Brain microvascular endothelial cell (primary cell): ENCODE measurements around the gene ENTPD8.

Experiments used
- DNase-seq: peaks from one replicate; pipeline ENCODE4 v3.0.0-alpha.2; 2020
- H3K27ac ChIP-seq: fragments of 250-450 bp; sonication (Bioruptor Pico); 2 replicates; pipeline ENCODE4 v1.5.1; 2020; ENCODE audit warnings: mild to moderate bottlenecking, moderate library complexity
- H3K27me3 ChIP-seq: fragments of 250-450 bp; sonication (Bioruptor Pico); replicated peaks from 2 replicates; pipeline ENCODE4 v1.5.1; 2020; ENCODE audit warnings: mild to moderate bottlenecking
- H3K36me3 ChIP-seq: fragments of 250-450 bp; sonication (Bioruptor Pico); replicated peaks from 2 replicates; pipeline ENCODE4 v1.5.1; 2020; ENCODE audit warnings: mild to moderate bottlenecking
- H3K4me3 ChIP-seq: 2 replicates; pipeline ENCODE4 v1.5.1; 2011; ENCODE audit warnings: low read depth, mild to moderate bottlenecking, control low read depth, low read length, moderate library complexity
- CTCF ChIP-seq: IDR thresholded peaks from 2 replicates; pipeline ENCODE4 v1.5.1; 2011; ENCODE audit warnings: low read depth, mild to moderate bottlenecking, moderate library complexity, low read length, control low read depth, inconsistent platforms; ENCODE audit errors: missing control alignments
- in situ Hi-C: cut with HindIII; loops from 2 replicates; pipeline ENCODE4 v1.10.0; 2017; ENCODE audit warnings: low sequenced_read_pairs, low pct_ligation_motif_present

Gene ENTPD8

GRCh38 chr9:137462396-137462985, 21.3 kb upstream of the ENTPD8 start:
- Histone ChIP-seq H3K27ac (no peak overlapping the region), H3K4me3 (no peak overlapping the region), H3K27me3 (no peaks in the 10 kb centered on the region), H3K36me3 (no peaks in the 10 kb centered on the region)
- in situ Hi-C loops = no loop called here
- DNase-seq = no peak
- TF ChIP-seq CTCF = no peak

DNA sequence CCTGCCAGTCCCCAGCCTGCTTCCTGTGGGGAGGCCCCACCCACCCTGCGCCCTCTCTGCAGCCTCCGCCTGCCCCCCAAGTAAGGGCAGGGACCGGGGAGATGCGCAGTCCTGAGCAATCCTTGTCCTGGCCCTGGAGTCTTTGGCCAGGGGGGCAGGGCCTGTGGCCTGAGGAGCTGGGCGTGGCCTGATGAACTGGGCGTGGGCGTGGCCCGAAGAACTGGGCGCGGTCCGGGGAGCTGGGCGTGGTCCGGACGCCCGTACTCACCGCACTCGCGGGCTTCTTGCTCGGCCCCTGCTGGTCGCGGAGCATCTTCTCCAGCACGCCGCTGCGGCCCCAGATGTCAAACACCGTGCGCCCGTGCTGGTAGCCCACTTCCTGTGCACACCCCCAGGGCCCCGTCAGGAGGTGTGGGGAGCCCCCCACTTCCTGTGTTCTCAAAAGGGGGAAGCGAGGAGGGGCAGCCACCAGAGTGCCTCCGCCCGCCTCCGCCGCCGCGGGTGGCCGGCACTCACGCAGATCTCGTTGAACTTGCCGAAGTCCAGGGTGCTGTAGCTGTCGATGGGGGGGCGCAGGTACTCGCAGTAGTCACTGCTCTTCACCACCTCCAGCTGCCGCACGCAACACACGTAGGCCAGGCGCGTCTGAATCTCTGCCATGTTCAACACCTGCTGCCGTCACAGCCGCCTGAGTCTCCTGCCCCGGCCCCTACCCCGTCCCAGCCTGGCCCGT, 20.7 kb upstream of the ENTPD8 start:
- Histone ChIP-seq H3K27ac (no peak overlapping the region), H3K4me3 (no peak overlapping the region), H3K27me3 (no peaks in the 10 kb centered on the region), H3K36me3 (peaks cover 3% of the 10 kb centered on the region)
- DNase-seq = no peak
- in situ Hi-C loops = no loop called here
- TF ChIP-seq CTCF = peak; percentile 30

DNA sequence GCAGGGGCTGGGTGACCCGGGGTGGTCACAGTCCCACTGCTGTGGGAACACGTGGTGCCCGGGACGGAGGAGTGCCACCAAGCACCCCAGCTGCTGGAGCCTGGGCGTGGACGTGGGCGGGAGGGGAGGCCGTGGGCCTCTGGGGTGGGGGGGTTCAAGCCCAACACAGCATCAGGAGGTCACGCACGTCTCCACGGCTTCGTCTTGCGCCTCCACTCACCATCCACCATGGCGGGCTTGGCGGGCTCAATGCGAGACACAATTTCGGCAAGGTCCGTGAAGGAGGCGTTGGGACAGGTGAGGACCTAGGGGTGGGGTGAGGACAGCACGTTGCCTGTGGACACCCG, 20.1 kb upstream of the ENTPD8 start:
- in situ Hi-C loops = no loop called here
- TF ChIP-seq CTCF = no peak
- H3K27ac ChIP-seq = no peak overlapping the region

DNA sequence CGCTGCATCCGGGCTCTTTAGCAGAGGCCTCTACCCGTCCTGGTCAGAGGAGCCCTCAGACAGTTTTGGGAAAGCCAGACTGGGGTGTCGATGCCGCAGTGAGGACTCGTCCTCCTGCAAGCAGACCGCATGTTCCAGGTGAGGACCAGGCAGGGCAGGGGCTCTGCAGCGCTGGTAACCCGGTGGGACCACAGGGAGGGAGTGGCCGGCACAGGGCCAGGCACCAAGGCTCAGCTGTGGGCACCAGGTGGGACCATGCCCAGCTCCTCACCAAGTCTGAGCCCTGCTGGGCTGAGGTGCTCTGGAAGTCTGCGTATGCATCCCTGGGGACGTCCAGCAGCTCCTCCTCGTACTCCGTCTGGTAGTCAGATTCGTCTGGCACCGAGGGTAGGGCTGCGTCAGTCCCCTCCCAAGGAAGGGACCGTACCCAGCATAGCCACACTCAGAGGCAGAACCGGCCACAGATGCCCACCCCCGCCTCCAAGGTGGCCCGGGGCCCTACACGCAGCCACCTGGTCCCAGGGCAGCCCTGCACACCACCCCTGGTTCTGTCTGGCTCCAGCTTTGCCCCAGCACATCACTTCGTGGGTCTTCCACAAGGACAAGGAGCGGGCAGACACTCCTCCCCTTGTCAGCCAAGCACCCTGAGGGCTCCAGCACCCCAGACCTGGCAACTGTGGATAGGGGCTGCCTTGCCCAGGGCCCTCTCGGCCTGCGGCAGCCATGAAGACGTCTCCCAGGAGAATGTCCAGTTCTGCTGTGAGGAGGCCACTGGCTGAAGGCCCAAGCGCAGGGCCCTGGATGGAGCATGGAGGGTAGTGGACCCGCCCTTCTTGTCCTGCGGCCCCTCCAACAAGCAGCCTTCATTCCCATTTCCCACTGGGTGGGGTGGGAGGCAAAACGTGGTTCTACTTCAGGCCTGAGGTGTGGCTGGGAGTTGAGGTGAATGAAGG, 19.5 kb upstream of the ENTPD8 start:
- no peak overlapping the region for H3K27ac ChIP-seq
- H3K36me3 ChIP-seq = peaks cover 4% of the 10 kb centered on the region
- in situ Hi-C loops = no loop called here
- no peak for DNase-seq
- H3K27me3 ChIP-seq = no peaks in the 10 kb centered on the region
- TF ChIP-seq CTCF = no peak
- no peak overlapping the region for H3K4me3 ChIP-seq

More for the DNA sequence above, 20.1 kb upstream of the ENTPD8 start:
- peaks cover 4% of the 10 kb centered on the region for H3K36me3 ChIP-seq
- no peaks in the 10 kb centered on the region for H3K27me3 ChIP-seq
- no peak for DNase-seq
- no peak overlapping the region for H3K4me3 ChIP-seq

- peak overlapping the region; percentile 39 for H3K4me3 ChIP-seq
- DNase-seq = no peak
- H3K27me3 ChIP-seq = no peaks in the 10 kb centered on the region
- in situ Hi-C loops = no loop called here
- H3K36me3 ChIP-seq = peaks cover 8% of the 10 kb centered on the region
- no peak for TF ChIP-seq CTCF
- H3K27ac ChIP-seq = peak overlapping the region; percentile 23
Observed at GRCh38 chr9:137459601-137460362, 18.6 kb upstream of the ENTPD8 start.
